Epithelial cell of proximal tubule (primary cell): ENCODE data around the gene INTS6. TPM values are rescaled to one million over a fixed set of nuclear protein-coding genes. Genes with fewer than 3 reads are reported as not detected.

Experiments used
- DNase-seq: peaks from one replicate; pipeline ENCODE4 v3.0.0-alpha.2; 2011; ENCODE audit warnings: low read depth
- H3K4me3 ChIP-seq: 2 replicates; pipeline ENCODE4 v1.5.1; 2011; ENCODE audit warnings: low read depth, mild to moderate bottlenecking, low read length
- CTCF ChIP-seq: conservative IDR thresholded peaks from 2 replicates; pipeline ENCODE4 v1.5.1; 2012; ENCODE audit warnings: low read depth, mild to moderate bottlenecking, low read length
- total RNA-seq: library from RNA; depleted of rRNA; stranded (reverse); fragments of >200 nt; gene quantifications from 2 replicates; pipeline ENCODE4 v1.2.3, GENCODE V29; 2015

INTS6 gene
- total RNA-seq, 1 donor from 2014 or later: 30.2 TPM

- H3K4me3 ChIP-seq: no peak overlapping the region
- DNase-seq: no peak
- TF ChIP-seq CTCF: no peak
These were observed 2.7 kb upstream of the INTS6 start for GRCh38 chr13:51455532-51455931.

- DNase-seq: no peak
- TF ChIP-seq CTCF: no peak
These were observed 1.3 kb upstream of the INTS6 start for GRCh38 chr13:51453959-51454703.

GRCh38 chr13:51453207-51453958, 547 bp upstream of the INTS6 start:
- DNase-seq: peak; percentile 52
- H3K4me3 ChIP-seq: peak overlapping the region; percentile 83
- no peak for TF ChIP-seq CTCF

More at GRCh38 chr13:51453959-51454703, 1.3 kb upstream of the INTS6 start:
- H3K4me3 ChIP-seq: peak overlapping the region; percentile 83

- TF ChIP-seq CTCF: no peak
- H3K4me3 ChIP-seq: peak overlapping the region; percentile 86
- no peak for DNase-seq
These were observed 1.1 kb downstream of the INTS6 start for GRCh38 chr13:51451467-51452360.

GRCh38 chr13:51451134-51451466, 1.7 kb downstream of the INTS6 start:
- DNase-seq: no peak
- peak overlapping the region; percentile 86 for H3K4me3 ChIP-seq
- TF ChIP-seq CTCF: no peak

GRCh38 chr13:51449018-51449417, 3.8 kb downstream of the INTS6 start:
- H3K4me3 ChIP-seq: no peak overlapping the region
- TF ChIP-seq CTCF: no peak
- DNase-seq: no peak
